ENCODE results near the gene L3MBTL4. TPM values are rescaled to one million over a fixed set of nuclear protein-coding genes. Genes with fewer than 3 reads are reported as not detected.
"Not testable (repeated sequence)": the region's sequence is repeated elsewhere in the genome, so short reads cannot be mapped to it uniquely, and the experiment has no call there.

The L3MBTL4 gene
- polyA plus RNA-seq, 1 of the 3 experiments (the other 2 are of a cell fraction): 0.02 TPM

- TF ChIP-seq TEAD4 (IDR thresholded peaks at IDR 0.05; ENCODE audit: borderline replicate concordance, insufficient read depth) (no peak), JUND (IDR thresholded peaks at IDR 0.05) (no peak), GATA2 (CRISPR knock-in tag; IDR thresholded peaks at IDR 0.05) (no peak), POLR2AphosphoS5 (IDR thresholded peaks at IDR 0.05; ENCODE audit: low read depth, low read length) (no peak)
- TF ChIP-seq, protein P1, sequence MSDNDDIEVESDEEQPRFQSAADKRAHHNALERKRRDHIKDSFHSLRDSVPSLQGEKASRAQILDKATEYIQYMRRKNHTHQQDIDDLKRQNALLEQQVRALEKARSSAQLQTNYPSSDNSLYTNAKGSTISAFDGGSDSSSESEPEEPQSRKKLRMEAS (IDR thresholded peaks at IDR 0.05; ENCODE audit: low read depth): no peak
- TF ChIP-seq, protein P2, sequence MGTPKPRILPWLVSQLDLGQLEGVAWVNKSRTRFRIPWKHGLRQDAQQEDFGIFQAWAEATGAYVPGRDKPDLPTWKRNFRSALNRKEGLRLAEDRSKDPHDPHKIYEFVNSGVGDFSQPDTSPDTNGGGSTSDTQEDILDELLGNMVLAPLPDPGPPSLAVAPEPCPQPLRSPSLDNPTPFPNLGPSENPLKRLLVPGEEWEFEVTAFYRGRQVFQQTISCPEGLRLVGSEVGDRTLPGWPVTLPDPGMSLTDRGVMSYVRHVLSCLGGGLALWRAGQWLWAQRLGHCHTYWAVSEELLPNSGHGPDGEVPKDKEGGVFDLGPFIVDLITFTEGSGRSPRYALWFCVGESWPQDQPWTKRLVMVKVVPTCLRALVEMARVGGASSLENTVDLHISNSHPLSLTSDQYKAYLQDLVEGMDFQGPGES (IDR thresholded peaks at IDR 0.05; ENCODE audit: low read depth, low read length): no peak
Observed at GRCh38 chr18:6079406-6079805, 335.3 kb downstream of the L3MBTL4 start (continued).

- Histone ChIP-seq H3K36me3 (replicated peaks in 1 of 2; ENCODE audit: control insufficient read depth in 1 of 2, insufficient read depth in 2 of 2, low read length in 1 of 2) (no peaks in the 10 kb centered on the region), H3K4me2 (no peak overlapping the region), H3K9ac (no peak overlapping the region), H2AFZ (ENCODE audit: low read depth) (no peak overlapping the region), H4K20me1 (ENCODE audit: insufficient read depth) (no peaks in the 10 kb centered on the region), H3F3A (replicated peaks; ENCODE audit: insufficient read depth) (no peaks in the 10 kb centered on the region), H3K4me1 (ENCODE audit: control insufficient read depth in 1 of 2, insufficient read depth in 2 of 2, low read depth in 1 of 2, low read length in 1 of 2) (no peaks in the 10 kb centered on the region), H3K9me2 (no peaks in the 10 kb centered on the region), H3K4me3 (ENCODE audit: low read depth in 2 of 2, low read length in 1 of 2) (no peak overlapping the region), H3K79me2 (ENCODE audit: insufficient read depth) (no peaks in the 10 kb centered on the region), H3K27ac (ENCODE audit: low read depth in 2 of 2, low read length in 1 of 2) (no peak overlapping the region), H3K27me3 (ENCODE audit: insufficient read depth) (no peaks in the 10 kb centered on the region), H3K9me3 (no peaks in the 10 kb centered on the region)
- 62% methylated on average over 9 of the region's 9 CpGs for WGBS (ENCODE audit: low lambda C conversion rate)
- ChIA-PET POLR2A (no interaction called here), CTCF (no interaction called here)
- no peak for DNase-seq
- no peak for TF ChIP-seq GABPA (IDR thresholded peaks at IDR 0.05; ENCODE audit: low read depth)
Observed at GRCh38 chr18:6078877-6079276, 335.8 kb downstream of the L3MBTL4 start.

GRCh38 chr18:6072423-6072822 is 342.3 kb downstream of the L3MBTL4 start:
- H3K9me3 ChIP-seq; H3K4me3 ChIP-seq (ENCODE audit: low read depth in 2 of 2, low read length in 1 of 2); H3K27ac ChIP-seq (ENCODE audit: low read depth in 2 of 2, low read length in 1 of 2); H3F3A ChIP-seq (replicated peaks; ENCODE audit: insufficient read depth); H3K27me3 ChIP-seq (ENCODE audit: insufficient read depth); H3K4me2 ChIP-seq; DNase-seq; H3K9me2 ChIP-seq; H3K79me2 ChIP-seq (ENCODE audit: insufficient read depth); H2AFZ ChIP-seq (ENCODE audit: low read depth); H3K36me3 ChIP-seq (replicated peaks in 1 of 2; ENCODE audit: control insufficient read depth in 1 of 2, insufficient read depth in 2 of 2, low read length in 1 of 2); H3K4me1 ChIP-seq (ENCODE audit: control insufficient read depth in 1 of 2, insufficient read depth in 2 of 2, low read depth in 1 of 2, low read length in 1 of 2); H3K9ac ChIP-seq; CTCF ChIA-PET; POLR2A ChIA-PET; H4K20me1 ChIP-seq (ENCODE audit: insufficient read depth): not testable (repeated sequence)
- 79% methylated on average over 9 of the region's 11 CpGs for WGBS (ENCODE audit: low lambda C conversion rate)

DNA sequence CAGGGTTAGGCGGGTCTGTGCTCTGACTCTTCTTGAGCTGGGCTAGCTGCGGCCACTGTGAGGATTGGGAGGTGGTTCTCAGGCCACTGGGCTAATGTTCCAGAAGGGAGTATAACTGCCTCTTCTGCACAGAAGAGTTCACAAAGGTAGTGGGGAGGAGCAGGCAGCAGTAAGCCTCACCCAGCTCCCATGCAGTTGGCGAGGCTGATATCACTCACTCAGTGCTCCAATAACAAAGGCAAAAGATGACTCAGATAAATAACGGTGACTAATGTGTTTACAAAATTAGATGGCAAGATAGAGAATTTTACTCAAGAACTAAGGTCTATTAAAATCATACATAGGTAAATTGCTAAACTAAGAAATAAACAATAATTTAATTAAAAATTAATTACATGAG is 345.2 kb downstream of the L3MBTL4 start:
- H2AFZ ChIP-seq (ENCODE audit: low read depth): no peak overlapping the region
- WGBS (ENCODE audit: low lambda C conversion rate): 45% methylated on average over 2 of the region's 4 CpGs

More for the DNA sequence above, 345.2 kb downstream of the L3MBTL4 start:
- no peak overlapping the region for H3K27ac ChIP-seq (ENCODE audit: low read depth in 2 of 2, low read length in 1 of 2)
- TF ChIP-seq, protein P3, sequence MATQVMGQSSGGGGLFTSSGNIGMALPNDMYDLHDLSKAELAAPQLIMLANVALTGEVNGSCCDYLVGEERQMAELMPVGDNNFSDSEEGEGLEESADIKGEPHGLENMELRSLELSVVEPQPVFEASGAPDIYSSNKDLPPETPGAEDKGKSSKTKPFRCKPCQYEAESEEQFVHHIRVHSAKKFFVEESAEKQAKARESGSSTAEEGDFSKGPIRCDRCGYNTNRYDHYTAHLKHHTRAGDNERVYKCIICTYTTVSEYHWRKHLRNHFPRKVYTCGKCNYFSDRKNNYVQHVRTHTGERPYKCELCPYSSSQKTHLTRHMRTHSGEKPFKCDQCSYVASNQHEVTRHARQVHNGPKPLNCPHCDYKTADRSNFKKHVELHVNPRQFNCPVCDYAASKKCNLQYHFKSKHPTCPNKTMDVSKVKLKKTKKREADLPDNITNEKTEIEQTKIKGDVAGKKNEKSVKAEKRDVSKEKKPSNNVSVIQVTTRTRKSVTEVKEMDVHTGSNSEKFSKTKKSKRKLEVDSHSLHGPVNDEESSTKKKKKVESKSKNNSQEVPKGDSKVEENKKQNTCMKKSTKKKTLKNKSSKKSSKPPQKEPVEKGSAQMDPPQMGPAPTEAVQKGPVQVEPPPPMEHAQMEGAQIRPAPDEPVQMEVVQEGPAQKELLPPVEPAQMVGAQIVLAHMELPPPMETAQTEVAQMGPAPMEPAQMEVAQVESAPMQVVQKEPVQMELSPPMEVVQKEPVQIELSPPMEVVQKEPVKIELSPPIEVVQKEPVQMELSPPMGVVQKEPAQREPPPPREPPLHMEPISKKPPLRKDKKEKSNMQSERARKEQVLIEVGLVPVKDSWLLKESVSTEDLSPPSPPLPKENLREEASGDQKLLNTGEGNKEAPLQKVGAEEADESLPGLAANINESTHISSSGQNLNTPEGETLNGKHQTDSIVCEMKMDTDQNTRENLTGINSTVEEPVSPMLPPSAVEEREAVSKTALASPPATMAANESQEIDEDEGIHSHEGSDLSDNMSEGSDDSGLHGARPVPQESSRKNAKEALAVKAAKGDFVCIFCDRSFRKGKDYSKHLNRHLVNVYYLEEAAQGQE (IDR thresholded peaks at IDR 0.05; ENCODE audit: low read depth, low read length): no peak
- H4K20me1 ChIP-seq (ENCODE audit: insufficient read depth): no peaks in the 10 kb centered on the region
- ChIA-PET POLR2A (no interaction called here), CTCF (interaction anchor here (1.0 kb wide), 1 partner anchor 10 kb away, joined by 3 read pairs; no protein-coding TSS in a partner anchor)
- no peak for DNase-seq
- H3K79me2 ChIP-seq (ENCODE audit: insufficient read depth): no peaks in the 10 kb centered on the region
- no peaks in the 10 kb centered on the region for H3K36me3 ChIP-seq (replicated peaks in 1 of 2; ENCODE audit: control insufficient read depth in 1 of 2, insufficient read depth in 2 of 2, low read length in 1 of 2)
- no peak overlapping the region for H3K4me3 ChIP-seq (ENCODE audit: low read depth in 2 of 2, low read length in 1 of 2)
- H3K9me3 ChIP-seq: no peaks in the 10 kb centered on the region
- H3K9ac ChIP-seq: no peak overlapping the region
- no peaks in the 10 kb centered on the region for H3K9me2 ChIP-seq
- no peaks in the 10 kb centered on the region for H3K4me1 ChIP-seq (ENCODE audit: control insufficient read depth in 1 of 2, insufficient read depth in 2 of 2, low read depth in 1 of 2, low read length in 1 of 2)
- no peaks in the 10 kb centered on the region for H3F3A ChIP-seq (replicated peaks; ENCODE audit: insufficient read depth)
- H3K4me2 ChIP-seq: no peak overlapping the region
- H3K27me3 ChIP-seq (ENCODE audit: insufficient read depth): no peaks in the 10 kb centered on the region

All from SK-N-SH (cell line).